IPS-NIHi7 (cell line): Measurements from ENCODE around the gene PLEKHD1.

ENCODE experiments used
- DNase-seq: peaks from one replicate; pipeline ENCODE4 v3.0.0; 2012; ENCODE audit warnings: mixed read lengths; ENCODE audit errors: extremely low spot score

Gene PLEKHD1

DNA sequence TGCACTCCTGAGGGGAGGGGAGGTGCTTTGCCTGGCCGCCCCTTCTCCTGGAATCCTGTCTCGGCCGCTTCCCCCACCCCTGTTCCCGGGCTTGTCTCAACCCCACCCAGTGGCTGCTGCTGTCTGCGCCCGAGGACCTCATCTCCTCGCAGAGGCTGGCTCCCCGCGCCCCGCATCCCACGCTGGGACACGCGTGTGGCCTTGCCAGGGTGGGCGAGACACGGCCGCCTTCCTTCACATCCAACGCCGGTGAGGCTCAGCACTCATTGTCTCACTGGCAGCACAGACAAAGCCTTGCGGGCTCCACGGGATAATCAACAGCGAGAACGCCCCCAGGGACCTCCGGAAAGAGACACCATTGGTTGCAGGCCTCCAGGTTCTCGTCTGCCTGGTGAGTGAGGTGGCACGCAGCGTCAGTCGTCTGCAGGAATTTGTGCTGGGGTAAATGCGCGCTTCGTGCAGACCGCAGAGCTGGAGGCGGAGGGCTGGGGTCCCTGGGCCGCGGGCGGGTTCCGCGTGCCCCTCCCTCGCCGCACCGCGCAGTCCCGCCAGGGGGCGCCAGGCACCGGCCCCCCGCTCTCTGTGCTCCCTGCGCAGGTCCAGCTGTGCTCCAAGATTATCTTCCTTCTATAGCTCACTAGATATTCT, 63.3 kb downstream of the PLEKHD1 start:
- peak; percentile 91 for DNase-seq

DNA sequence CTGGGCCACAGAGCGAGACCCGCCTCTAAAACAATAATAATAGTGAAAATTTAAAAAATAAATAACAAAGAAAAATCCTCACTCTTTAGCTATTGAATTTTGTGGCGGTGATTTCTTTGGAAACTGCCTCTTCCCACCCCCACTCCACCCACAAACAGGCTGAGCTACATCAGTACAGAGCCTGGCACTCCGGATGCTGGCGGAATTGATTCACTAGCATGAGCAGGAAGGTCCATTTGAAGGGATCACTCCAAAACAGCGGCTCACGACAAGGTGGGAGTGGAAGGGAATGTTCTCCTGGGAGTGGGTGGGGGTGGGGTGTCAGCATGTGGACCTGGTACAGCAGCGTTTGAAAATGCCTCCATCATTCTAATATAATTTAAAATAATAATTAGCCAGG, 64.0 kb downstream of the PLEKHD1 start:
- no peak for DNase-seq

DNA sequence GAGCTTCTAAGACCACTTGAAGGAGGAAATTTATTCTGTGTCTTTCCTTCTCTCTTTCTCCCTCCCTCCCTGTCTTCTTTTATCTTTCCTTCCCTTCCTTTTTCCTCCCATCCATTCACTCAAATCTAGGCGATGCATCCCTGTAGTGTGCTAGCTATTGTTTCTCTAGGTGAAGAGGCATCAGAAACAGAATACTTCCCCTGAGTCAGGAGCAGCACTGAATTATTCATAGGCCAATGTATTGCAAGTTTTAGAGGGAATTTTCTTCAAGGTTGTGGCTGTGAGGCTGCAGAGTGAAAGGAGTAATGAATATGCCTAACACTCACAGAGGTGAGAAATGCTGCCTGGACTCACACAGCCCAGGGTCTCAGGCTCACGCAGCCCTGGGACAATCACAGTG, 67.0 kb downstream of the PLEKHD1 start:
- no peak for DNase-seq

DNA sequence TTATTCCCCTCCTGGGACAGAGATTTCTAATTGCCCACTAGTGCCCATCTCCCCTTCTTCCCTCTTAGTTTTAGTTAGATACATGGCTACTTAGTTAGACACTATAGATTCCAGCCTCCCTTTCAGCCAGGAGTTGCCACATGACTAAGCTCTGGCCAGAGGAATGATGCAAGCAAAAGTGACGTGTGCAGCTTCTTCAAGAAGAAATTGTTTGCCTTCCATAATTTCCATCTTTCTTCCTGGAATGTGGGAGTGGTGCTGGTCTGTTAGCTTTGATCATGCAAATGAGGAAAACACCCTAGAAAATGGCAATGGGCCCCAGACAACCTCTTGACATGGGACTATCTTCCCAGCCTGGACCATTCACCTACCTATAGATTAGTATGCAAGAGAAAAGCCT, 68.7 kb downstream of the PLEKHD1 start:
- no peak for DNase-seq

DNA sequence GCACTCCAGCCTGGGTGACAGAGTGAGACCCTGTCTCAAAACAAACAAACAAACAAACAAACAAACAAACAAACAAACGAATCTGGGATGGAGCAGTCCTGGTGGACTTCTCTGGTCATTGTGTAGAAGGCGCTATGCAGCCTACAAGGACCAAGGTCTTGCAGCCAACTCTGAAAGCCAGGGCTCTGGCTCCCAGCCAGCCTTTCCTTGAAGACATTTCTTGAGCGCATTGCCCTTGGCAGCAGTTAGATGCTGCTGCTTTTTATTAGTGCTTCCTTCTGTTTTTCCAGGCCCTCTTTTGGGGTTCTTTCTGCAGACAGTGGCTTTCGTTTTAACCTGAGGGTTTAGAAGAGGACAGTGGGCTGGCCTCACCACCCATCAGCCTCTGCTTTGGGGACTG, 70.0 kb downstream of the PLEKHD1 start:
- no peak for DNase-seq

DNA sequence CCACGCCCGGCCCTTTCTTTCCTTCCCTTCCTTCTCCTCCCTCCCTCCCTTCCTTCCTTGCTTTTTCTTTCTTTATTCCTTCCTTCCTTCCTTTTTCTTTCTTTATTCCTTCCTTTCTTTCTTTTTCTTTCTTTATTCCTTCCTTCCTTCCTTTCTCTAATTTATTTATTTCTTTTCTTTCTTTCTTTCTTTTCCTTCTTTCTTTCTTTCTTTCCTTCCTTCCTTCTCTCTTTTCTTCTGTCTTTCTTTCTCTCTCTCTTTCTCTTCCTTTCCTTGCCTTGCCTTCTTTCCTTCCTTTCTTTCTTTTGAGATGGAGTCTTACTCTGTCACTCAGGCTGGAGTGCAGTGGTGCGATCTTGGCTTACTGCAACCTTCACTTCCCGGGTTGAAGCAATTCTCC, 74.2 kb downstream of the PLEKHD1 start:
- DNase-seq: no peak

DNA sequence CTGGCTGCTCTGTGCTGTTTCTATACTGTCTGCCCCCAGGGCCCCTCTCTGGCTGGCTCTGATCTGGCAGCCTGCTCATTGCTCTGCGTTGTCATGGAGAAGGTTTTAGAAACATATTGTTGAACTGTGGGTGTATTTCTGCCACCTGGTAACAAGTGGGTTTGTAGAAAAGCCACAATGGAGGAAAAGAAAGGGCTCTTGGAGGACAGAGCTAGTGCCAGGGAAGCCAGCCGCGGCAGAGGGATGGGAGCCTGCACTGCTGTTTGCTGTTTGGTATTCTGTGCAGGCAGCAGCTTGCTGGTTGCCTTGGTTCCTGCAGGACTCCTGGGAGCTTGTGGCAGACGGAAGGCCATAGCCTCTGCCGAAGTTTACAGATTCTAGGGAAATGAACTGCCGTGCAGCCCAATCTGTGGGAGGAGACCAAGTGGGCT, 75.1 kb downstream of the PLEKHD1 start:
- no peak for DNase-seq

DNA sequence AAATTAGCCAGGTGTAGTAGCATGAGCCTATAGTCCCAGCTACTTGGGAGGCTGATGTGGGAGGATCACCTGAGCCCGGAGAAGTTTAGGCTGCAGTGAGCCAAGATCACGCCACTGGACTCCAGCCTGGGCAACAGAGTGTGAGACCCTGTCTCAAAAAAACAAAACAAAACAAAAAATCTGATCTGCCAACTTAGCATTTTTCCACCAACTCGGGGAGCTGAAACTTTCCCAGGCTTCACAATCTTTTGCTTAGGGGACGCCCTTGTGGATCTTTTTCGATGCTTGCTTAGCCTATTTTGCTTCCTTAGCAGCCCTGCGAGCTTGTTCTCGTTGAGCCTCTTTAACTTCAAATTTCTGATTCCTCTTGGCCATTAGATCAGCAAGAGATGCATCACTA, 76.3 kb downstream of the PLEKHD1 start:
- DNase-seq: no peak

DNA sequence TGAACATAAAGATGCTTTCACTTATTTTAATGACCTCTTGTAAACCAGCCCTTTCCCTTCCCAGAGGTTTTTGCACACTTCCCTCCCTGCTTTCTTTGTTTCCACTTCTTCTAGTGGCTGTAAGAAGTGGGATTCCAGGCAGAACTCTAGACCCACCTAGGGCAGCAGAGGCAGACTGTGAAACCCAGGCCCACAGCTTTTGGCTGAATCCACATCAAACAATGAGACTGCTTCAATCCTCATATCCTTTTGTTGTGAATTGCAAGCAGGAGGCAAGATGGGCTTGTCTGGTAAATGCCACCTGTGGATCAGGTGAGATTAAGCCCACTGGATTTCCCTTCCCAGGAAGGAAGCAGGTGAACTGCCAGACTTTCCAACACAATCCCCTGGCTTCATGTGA, 77.4 kb downstream of the PLEKHD1 start:
- DNase-seq: no peak

DNA sequence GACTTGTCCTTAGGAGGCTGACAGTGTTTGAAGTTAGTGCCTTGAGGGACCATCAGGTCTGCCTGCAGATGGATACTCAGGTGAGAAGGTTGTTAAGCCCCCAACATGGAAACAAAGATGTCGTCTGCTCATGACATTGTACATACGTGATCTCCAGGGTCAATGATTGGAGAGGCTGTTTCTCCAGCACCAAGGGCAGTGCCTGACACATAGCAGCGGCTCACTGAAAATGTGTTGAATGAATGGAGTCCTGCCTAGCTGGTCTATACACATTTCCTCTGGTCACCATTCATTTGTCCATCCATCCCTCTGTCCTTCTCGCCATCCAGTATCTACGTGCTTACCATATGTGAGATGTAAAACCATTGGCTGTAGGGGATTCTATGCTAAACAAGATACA, 83.0 kb downstream of the PLEKHD1 start:
- no peak for DNase-seq

DNA sequence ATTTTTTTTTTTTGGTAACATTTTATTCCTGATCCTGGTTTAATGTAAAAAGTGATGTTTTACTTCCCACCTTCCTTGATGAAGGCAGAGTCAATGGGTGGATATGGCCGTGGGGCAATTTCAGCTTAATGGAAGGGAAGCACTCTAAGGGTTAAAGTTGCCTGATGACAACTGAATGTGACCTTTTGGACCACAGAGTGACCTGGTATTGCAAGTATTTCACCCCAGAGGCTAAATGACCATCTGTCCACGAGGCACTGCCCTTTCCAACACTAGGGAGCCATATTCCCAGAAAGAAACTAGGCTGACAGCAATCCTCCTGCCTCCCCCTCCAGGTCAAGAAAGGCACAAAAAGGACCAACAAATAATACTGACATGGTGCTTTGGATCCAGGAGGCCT, 85.3 kb downstream of the PLEKHD1 start:
- DNase-seq: no peak

DNA sequence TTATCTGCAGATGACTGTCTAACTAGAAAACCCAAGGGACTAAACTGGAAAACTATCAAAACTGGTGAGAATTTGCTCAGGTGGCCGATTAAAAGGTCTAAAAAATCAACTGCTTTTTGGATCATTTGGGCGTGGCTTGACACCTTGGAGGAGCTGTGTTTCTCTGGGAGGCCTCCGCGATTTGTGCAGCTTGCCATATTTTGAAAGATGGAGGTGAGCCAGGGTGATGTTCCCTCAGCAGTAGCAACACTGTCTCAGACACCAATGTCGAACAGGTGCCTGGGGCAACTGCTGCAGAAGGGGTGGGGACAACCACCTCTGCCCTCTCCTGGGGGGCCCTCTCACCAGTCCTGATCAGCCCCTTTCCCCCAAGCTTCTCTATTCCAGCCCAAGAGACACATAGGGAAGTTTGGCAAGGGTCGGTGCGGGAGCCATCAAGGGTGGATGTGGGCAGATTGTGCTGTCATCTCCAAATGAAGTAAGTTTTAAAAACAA, 86.4 kb downstream of the PLEKHD1 start:
- no peak for DNase-seq

DNA sequence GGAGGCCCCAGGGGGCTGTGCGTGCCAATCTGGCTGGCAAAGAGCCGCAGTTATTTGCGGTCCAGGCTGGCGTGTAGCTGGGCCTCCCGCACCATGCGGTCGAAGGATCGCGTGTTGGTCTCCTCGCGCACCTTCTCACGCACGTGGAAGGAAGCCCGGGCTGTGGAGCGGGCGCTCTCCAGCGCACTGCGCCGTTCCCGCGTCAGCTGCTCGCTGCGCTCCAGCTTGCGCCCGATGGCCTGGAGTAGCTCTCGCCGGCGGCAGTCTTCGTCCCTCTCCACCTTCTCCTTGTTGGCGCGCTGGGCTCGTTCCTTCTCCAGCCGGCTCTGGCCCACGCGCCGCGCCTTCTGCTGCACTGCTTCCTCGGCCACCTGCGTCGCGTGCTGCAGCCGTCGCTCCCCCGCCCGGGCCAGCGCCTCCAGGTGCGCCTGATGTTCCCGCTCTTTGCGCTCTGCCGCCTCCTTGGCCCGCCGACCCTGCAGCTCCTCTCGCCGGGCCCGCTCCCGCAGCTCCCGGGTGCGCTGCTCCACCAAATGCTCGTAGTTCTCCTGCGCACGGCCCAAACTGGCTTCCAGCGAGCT, 87.0 kb downstream of the PLEKHD1 start:
- DNase-seq: peak; percentile 22

DNA sequence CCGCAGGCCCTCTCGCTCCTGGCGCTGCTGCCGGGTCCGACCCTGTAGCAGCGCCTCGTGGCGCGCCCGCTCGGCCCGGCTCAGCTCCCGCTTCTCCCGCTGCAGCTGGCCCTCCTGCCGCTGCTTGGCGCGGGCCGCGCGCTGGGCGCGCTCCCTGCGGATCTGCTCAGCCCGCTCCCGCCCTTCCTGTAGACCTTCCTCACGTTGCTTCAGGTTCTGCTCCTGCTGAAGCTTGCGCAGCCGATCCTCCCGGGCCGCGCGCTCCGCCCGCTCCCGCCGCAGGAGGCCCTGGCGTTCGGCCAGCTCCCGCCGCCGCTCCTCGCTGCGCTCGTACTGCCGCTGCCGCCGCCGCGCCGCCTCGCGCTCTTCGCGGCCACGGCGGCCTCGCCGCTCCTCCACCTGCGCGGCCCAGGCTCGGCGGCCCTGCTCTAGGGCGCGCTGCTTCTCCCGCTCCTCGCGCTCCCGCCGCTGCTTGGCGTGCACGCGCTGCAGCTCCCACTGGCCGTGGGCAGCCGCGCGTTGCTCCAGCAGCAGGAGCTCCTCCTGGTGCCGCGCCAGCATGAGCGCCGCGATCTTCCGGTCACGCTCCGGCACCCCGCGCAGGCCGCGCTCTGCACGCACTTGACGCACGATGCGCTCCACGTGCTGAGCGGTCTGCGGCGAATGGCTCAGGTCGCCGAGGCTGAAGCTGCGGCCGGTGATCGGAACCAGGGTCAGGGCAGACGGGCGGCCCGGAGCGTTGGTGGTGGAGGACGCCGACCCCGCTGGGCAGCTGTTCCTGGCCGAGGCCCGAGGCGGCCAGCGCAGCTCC, 87.7 kb downstream of the PLEKHD1 start:
- DNase-seq: peak; percentile 60

DNA sequence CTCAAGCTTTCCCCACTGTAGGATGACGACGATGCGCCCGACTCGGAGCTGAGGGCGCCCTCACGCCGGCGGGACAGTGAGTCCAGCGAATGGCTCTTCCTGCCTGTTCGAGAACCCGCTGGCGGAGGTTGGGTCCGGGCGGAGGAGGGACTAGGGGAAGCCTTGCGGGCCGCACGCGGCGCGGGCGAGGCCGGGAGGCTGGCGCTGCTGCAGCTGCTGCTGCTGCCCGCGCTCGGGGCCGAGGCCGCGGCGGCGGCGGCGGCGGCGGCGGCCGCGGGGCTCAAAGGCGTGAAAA, 88.3 kb downstream of the PLEKHD1 start:
- DNase-seq: no peak

DNA sequence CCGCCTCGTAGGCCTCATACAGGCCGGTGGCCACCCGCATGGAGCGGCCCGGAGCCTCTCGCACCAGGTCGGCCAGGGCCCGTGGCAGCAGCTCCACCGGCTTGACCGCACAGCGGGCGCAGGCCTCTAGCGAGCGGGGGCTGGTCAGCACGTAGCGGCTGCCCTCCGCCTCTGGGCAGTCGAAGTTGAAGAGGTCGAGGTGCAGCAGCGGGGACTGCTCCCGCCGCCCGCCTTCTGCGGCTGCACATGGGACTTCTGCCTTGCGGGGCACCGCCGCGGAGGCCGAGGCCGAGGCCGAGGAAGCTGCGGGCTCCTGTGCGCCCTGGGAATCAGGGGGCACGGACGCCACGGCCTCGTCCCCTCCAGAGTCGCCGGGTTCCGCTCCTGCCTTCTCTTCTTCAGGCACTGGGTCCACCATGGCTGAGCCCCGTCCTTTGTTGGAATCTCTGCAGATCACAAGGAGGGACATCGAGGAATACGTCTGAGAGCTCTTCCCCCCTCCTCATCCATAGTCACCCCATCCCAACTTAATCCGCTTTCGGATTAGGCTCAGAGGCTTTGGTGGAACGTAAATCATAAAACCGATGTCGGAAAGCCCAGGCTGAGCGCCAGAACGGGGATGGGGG, 88.8 kb downstream of the PLEKHD1 start:
- no peak for DNase-seq

DNA sequence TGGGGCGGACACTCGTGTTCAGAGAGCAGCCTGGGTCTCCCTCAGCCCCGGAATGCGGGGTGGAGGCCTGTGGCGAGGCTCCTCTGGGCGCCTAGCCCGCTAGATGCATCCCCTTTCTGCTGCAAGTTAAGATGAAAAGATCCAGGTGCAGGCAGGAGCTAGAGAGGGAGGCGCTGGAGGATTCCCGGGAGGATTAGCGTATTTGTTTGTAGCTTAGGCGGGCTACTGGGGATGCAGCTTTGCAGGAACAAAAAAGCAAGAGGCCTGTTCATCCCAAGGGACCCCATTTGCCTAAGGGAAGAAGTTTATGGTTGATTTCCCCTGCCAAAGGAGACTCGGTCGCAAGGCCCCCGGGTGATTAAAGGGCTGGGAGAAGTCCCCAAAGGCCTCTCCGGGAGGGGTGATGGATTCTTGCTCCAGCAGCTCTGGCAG, 89.3 kb downstream of the PLEKHD1 start:
- DNase-seq: peak; percentile 50

DNA sequence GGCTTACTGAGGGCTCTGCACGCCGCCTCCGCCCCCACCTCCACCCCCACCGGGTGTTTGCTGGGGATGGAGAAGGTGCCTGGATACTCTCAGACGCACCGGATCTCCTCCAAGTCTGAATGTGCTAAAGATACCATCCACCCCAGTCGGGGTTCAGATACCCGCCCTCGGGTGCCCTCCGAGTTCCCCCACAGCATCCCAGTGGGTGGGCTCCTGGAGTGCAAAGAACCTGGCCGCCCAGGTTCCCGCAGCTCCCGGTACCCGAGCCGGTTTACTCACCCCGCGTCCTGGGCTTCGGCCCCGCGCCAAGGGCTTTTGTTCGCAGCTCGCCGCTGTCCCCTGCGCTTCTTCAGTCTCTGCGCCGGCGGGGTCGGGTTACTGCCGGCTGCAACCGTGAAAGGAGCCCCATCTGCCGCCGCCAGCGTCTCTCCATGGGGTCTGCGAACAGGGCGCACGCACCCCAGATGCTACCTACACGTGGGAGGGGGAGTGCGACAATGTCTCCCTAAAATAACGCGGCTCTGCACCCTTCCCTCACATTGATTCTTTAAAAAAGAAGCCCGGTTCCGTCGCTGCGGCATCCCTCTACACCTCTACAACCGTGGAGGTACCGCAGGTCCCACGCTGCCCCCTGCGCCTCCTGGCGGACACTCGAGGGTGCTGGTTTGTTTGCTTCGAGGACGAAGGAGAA, 89.9 kb downstream of the PLEKHD1 start, which contains the start of gene CCDC177:
TSS of gene CCDC177 (minus strand) at position 609 of the 691 bp plus-strand sequence. CDS start 1,249 bp downstream, outside the sequence.
- peak; percentile 76 for DNase-seq

DNA sequence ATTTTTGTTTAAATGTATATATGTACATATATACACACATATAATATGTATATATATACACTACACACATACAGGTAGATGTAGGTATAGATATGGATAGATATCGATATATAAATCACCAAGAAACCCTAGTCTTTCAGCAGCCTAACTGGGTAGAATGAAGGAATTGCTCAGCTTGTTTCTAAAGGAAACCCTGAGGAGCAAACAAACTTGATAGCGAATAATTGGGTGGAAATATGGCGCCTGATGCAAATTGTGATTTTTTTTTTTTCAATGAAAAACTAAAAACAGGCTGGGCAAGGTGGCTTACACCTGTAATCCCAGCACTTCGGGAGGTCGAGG, 90.4 kb downstream of the PLEKHD1 start:
- DNase-seq: no peak

DNA sequence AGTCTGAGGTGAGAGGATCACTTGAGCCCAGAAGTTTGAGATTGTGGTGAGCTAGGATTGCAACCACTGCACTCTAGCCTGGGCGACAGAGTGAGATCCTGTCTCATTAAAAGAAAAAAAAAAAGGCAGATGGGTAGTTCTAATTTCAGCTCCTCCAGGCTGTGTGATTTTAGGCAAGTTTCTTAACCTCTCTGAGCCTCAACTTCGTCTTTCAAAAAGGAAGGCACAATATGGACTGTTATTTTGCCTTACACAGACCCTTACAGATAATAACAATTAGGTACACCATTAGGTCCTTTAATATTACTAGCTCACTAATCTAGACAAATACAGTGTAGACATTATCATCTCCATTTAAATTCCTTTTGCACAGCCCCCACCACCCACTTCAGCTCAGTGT, 94.9 kb downstream of the PLEKHD1 start:
- no peak for DNase-seq

DNA sequence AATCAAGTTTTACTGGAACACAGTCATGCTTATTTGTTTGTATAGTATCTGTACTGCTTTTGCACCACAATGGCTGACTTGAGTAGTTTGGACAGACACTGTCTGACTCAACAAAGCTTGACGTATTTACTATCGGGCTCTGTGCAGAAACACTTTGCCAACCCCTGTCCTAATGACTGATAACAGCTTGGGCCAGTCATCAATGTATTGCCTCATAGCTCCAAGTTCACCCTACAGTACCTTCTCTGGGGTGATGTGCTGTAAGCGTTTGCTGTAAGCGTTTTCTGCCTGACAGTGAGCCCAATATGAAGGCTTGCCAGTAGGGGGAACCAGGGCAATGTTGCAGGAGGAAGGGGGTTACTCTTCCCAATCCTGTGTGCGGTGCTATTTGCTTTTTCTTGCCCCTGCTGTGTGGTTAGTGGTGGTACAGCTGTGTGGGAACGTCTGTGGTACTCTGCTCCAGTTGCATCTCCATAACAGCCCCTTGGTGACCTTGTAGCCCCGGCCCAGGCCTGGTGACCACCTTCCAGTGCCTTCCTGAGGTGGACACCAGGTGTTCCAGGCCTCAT, 95.6 kb downstream of the PLEKHD1 start:
- DNase-seq: peak; percentile 77
